WTC11 (cell line): ENCODE data around the gene PCSK9. TPM values are rescaled to one million over a fixed set of nuclear protein-coding genes. Genes with fewer than 3 reads are reported as not detected.

Experiments used
- ATAC-seq: fragments of 200-7000 bp; cut with Tn5 transposase; 2 replicates; pipeline ENCODE4 v1.10.0; 2021; ENCODE audit warnings: mild to moderate bottlenecking, moderate library complexity
- CTCF ChIA-PET: fragments of 300-600 bp; sonication (Branson Sonifier 250); formaldehyde crosslinking; loops from one replicate; lab custom pipeline; 2021; ENCODE audit warnings: antibody characterized with exemption; lab: Charles Lee
- POLR2A ChIA-PET: fragments of 350-600 bp; sonication (Branson Sonifier 250); formaldehyde crosslinking; loops from one replicate; lab custom pipeline; 2021; ENCODE audit warnings: antibody characterized with exemption; lab: Charles Lee
- DNase-seq: peaks from one replicate; pipeline ENCODE4 v3.0.0; 2021; ENCODE audit warnings: low spot score
- H3K27ac Mint-ChIP-seq: 2 replicates; pipeline ENCODE4 v1.8.0; 2021; ENCODE audit warnings: mixed read lengths
- H3K27me3 Mint-ChIP-seq: 2 replicates; pipeline ENCODE4 v1.8.0; 2021; ENCODE audit warnings: low read depth, mild to moderate bottlenecking, moderate library complexity, mixed read lengths
- H3K36me3 Mint-ChIP-seq: 2 replicates; pipeline ENCODE4 v1.8.0; 2021; ENCODE audit warnings: mixed read lengths
- H3K4me1 Mint-ChIP-seq: 2 replicates; pipeline ENCODE4 v1.8.0; 2022; ENCODE audit warnings: mixed read lengths
- H3K4me3 Mint-ChIP-seq: 2 replicates; pipeline ENCODE4 v1.8.0; 2021; ENCODE audit warnings: mild to moderate bottlenecking, moderate library complexity, mixed read lengths
- H3K9me3 Mint-ChIP-seq: 2 replicates; pipeline ENCODE4 v1.8.0; 2021; ENCODE audit warnings: mixed read lengths
- E2F1 ChIP-seq: sonication (generic); formaldehyde crosslinking; IDR thresholded peaks from 2 replicates; pipeline ENCODE4 v1.8.0; 2022; ENCODE audit warnings: mild to moderate bottlenecking, missing genetic modification reagents
- ELF4 ChIP-seq: sonication (generic); formaldehyde crosslinking; IDR thresholded peaks from 2 replicates; pipeline ENCODE4 v1.8.1; 2022; ENCODE audit warnings: low read depth, mild to moderate bottlenecking, moderate library complexity, missing genetic modification reagents
- ESRRA ChIP-seq: sonication (generic); formaldehyde crosslinking; IDR thresholded peaks from 2 replicates; pipeline ENCODE4 v1.8.1; 2022; ENCODE audit warnings: mild to moderate bottlenecking, missing genetic modification reagents, borderline replicate concordance
- ETV6 ChIP-seq: sonication (generic); formaldehyde crosslinking; IDR thresholded peaks from 2 replicates; pipeline ENCODE4 v1.8.1; 2022; ENCODE audit warnings: mild to moderate bottlenecking, missing genetic modification reagents
- GABPB1 ChIP-seq: sonication (generic); formaldehyde crosslinking; IDR thresholded peaks from 2 replicates; pipeline ENCODE4 v1.8.1; 2023; ENCODE audit warnings: mild to moderate bottlenecking, missing genetic modification reagents
- GRHL2 ChIP-seq: fragments of 250-450 bp; sonication (Bioruptor Pico); IDR thresholded peaks from 2 replicates; pipeline ENCODE4 v1.8.0; 2022; ENCODE audit warnings: mild to moderate bottlenecking, moderate library complexity; ENCODE audit not compliant: insufficient replicate concordance, severe bottlenecking
- GTF2I ChIP-seq: fragments of 250-450 bp; sonication (Bioruptor Pico); conservative IDR thresholded peaks from 2 replicates; pipeline ENCODE4 v1.4.0; 2021; ENCODE audit warnings: mild to moderate bottlenecking
- IRF2 ChIP-seq: sonication (generic); formaldehyde crosslinking; IDR thresholded peaks from 2 replicates; pipeline ENCODE4 v1.8.0; 2022; ENCODE audit warnings: low read depth, missing genetic modification reagents, borderline replicate concordance
- NFATC4 ChIP-seq: fragments of 250-450 bp; sonication (Bioruptor Pico); IDR thresholded peaks from 2 replicates; pipeline ENCODE4 v1.9.0; 2021; ENCODE audit warnings: mild to moderate bottlenecking
- NFYB ChIP-seq: sonication (generic); formaldehyde crosslinking; conservative IDR thresholded peaks from 2 replicates; pipeline ENCODE4 v1.8.0; 2022; ENCODE audit warnings: low read depth, missing genetic modification reagents
- SMAD3 ChIP-seq: sonication (generic); formaldehyde crosslinking; IDR thresholded peaks from 2 replicates; pipeline ENCODE4 v1.8.0; 2022; ENCODE audit warnings: missing genetic modification reagents, mild to moderate bottlenecking, borderline replicate concordance
- TCF7 ChIP-seq: sonication (generic); formaldehyde crosslinking; IDR thresholded peaks from 2 replicates; pipeline ENCODE4 v1.8.0; 2022; ENCODE audit warnings: mild to moderate bottlenecking, low read depth, missing genetic modification reagents, moderate library complexity
- TEAD4 ChIP-seq: sonication (generic); formaldehyde crosslinking; IDR thresholded peaks from 2 replicates; pipeline ENCODE4 v1.8.0; 2022; ENCODE audit warnings: mild to moderate bottlenecking, missing genetic modification reagents
- ZNF121 ChIP-seq: sonication (generic); formaldehyde crosslinking; IDR thresholded peaks from 2 replicates; pipeline ENCODE4 v1.8.0; 2023; ENCODE audit warnings: missing genetic modification reagents
- ZNF416 ChIP-seq: fragments of 250-450 bp; sonication (Bioruptor Pico); IDR thresholded peaks from 2 replicates; pipeline ENCODE4 v1.9.0; 2021; ENCODE audit warnings: mild to moderate bottlenecking, inconsistent platforms
- ZNF423 ChIP-seq: fragments of 250-450 bp; sonication (Bioruptor Pico); IDR thresholded peaks from 2 replicates; pipeline ENCODE4 v2.1.2; 2022; ENCODE audit warnings: mild to moderate bottlenecking, moderate library complexity
- ZSCAN18 ChIP-seq: fragments of 250-450 bp; sonication (Bioruptor Pico); IDR thresholded peaks from 2 replicates; pipeline ENCODE4 v2.1.2; 2022; ENCODE audit warnings: mild to moderate bottlenecking, moderate library complexity
- total RNA-seq: library from RNA; stranded (reverse); gene quantifications from 3 replicates; pipeline ENCODE4 v1.2.3, GENCODE V29; 2021
- TF ChIP-seq, protein P1 (sequence below): sonication (generic); formaldehyde crosslinking; IDR thresholded peaks from 2 replicates; pipeline ENCODE4 v1.8.0; 2023; ENCODE audit warnings: missing genetic modification reagents
- TF ChIP-seq, protein P2 (sequence below): sonication (generic); formaldehyde crosslinking; IDR thresholded peaks from 2 replicates; pipeline ENCODE4 v1.8.1; 2022; ENCODE audit warnings: mild to moderate bottlenecking, missing genetic modification reagents, moderate library complexity, borderline replicate concordance
- TF ChIP-seq, protein P3 (sequence below): sonication (generic); formaldehyde crosslinking; IDR thresholded peaks from 2 replicates; pipeline ENCODE4 v1.8.0; 2022; ENCODE audit warnings: mild to moderate bottlenecking, missing genetic modification reagents

Gene PCSK9
- total RNA-seq, 1 experiment from 2014 or later = 73.2 TPM

DNA sequence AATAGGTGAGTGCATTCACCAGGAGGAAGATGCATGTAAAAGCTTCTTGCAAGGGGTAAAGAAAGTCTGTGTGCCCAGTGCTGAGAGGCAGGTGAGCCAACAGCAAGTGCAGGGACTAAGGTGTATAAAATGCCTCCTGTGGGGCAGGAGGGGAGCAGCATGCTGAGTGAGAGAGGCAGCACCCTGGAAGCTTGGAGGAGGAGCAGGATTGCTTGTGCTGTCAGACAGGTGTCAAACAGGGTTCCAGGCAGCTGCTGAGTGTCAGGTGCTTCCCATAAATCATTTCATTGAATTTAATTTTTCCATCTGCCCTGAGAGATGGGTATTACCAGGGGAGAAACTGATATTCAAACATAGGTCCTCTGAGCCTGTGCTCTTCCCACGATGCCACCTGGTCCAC, 26.7 kb upstream of the PCSK9 start:
- Mint-ChIP-seq H3K4me1 (peaks cover 18% of the 10 kb centered on the region), H3K9me3 (peaks cover 21% of the 10 kb centered on the region), H3K27ac (no peak overlapping the region), H3K36me3 (peaks cover 15% of the 10 kb centered on the region; the same call in 1 of the 2 replicates), H3K4me3 (no peak overlapping the region), H3K27me3 (peaks cover 26% of the 10 kb centered on the region)
- CTCF ChIA-PET = interaction anchor here (2.8 to 10.9 kb wide), 4 partner anchors 9 to 67 kb away, joined by 6 to 632 read pairs (median 32); no protein-coding TSS in a partner anchor
- POLR2A ChIA-PET = no interaction called here
- DNase-seq (no peak), ATAC-seq (no peak)
- TF ChIP-seq E2F1 (CRISPR knock-in tag) (no peak), ZNF416 (CRISPR knock-in tag) (no peak), ZNF121 (CRISPR knock-in tag) (no peak), ZNF423 (no peak), ESRRA (CRISPR knock-in tag) (no peak), NFYB (no peak), GRHL2 (CRISPR knock-in tag) (no peak)
- TF ChIP-seq, protein P1, sequence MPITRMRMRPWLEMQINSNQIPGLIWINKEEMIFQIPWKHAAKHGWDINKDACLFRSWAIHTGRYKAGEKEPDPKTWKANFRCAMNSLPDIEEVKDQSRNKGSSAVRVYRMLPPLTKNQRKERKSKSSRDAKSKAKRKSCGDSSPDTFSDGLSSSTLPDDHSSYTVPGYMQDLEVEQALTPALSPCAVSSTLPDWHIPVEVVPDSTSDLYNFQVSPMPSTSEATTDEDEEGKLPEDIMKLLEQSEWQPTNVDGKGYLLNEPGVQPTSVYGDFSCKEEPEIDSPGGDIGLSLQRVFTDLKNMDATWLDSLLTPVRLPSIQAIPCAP = no peak

DNA sequence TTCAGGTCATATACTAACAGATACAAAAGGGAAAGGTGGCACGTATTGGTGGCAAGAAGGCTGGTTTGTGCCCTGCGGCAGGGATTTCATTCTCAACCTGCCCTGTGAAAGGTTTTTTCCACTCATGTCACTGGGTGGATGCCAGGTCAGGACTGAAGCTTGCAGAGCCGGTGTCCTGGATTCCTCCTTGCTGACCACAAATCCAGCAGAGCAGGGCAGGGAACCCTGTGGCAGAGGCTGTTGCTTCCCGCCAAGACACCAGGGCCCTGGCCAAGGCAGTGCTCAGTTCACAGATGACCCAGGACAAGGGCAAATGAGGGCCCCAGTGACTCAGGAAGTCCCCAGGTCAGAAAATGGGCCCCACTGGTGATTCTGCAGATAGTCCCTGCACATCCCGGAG, 24.2 kb upstream of the PCSK9 start:
- DNase-seq = no peak
- no peak for ATAC-seq
- Mint-ChIP-seq H3K27ac (no peak overlapping the region), H3K9me3 (0 out of 2 replicates have a peak, but pooled peaks cover under 1% of the 10 kb centered on the region), H3K4me3 (no peak overlapping the region), H3K36me3 (no peaks in the 10 kb centered on the region), H3K4me1 (peaks cover 15% of the 10 kb centered on the region), H3K27me3 (peaks cover 21% of the 10 kb centered on the region)
- TF ChIP-seq NFATC4 = no peak
- TF ChIP-seq, protein P2, sequence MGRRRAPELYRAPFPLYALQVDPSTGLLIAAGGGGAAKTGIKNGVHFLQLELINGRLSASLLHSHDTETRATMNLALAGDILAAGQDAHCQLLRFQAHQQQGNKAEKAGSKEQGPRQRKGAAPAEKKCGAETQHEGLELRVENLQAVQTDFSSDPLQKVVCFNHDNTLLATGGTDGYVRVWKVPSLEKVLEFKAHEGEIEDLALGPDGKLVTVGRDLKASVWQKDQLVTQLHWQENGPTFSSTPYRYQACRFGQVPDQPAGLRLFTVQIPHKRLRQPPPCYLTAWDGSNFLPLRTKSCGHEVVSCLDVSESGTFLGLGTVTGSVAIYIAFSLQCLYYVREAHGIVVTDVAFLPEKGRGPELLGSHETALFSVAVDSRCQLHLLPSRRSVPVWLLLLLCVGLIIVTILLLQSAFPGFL (CRISPR knock-in tag) = no peak
- ChIA-PET POLR2A (no interaction called here), CTCF (interaction anchor here (2.8 to 10.9 kb wide), 2 partner anchors 42 to 70 kb away, joined by 6 to 632 read pairs; no protein-coding TSS in a partner anchor)

DNA sequence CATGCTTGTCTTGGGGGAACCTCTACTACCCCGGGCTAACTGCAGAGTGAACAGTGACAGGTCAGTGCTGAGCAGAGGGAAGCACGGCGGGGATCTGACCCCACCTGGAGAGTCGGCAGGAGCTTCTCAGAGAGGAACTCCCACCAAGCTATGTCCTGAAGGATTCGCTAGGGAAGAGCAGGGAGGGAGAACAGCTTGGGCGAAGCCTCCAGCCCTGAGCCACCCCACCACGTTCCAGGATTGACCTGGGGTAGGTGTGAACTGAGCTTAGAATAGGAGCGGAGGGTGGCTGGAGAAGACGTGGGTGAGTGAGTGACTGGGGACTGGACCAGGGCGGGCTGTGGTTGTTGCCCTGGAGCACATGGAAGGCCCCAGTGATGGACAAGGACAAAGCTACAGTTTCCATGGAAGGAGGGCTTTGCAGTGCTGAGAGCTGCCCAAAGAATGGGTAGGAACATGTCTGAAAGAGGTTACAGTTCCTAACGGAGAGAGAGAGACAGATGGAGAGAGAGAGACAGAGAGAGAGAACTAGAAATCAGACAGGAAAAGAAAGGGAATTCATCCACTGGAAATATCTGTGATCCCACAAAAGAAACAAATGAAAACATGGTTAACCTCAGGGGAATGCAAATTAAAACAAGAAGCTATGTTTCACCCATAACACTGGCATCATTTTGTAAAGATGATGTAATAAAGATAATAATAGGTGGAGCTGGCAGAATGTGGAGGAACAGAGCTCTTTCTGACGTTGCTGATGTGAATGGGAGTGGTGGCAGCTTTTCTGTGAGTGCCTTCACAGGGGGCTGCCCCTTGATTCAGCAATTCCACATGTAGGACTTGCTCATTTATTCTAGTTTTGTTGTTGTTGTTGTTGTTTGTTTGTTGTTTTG, 23.4 kb upstream of the PCSK9 start:
- H3K4me1 Mint-ChIP-seq = peaks cover 7% of the 10 kb centered on the region
- H3K27ac Mint-ChIP-seq = no peak overlapping the region
- no peaks in the 10 kb centered on the region for H3K9me3 Mint-ChIP-seq
- POLR2A ChIA-PET = no interaction called here
- CTCF ChIA-PET = interaction anchor here (0.8 to 10.9 kb wide), 2 partner anchors 20 to 70 kb away, joined by 4 to 632 read pairs; no protein-coding TSS in a partner anchor
- H3K27me3 Mint-ChIP-seq = peaks cover 22% of the 10 kb centered on the region
- DNase-seq (no peak), ATAC-seq (no peak)
- H3K4me3 Mint-ChIP-seq = no peak overlapping the region
- TF ChIP-seq, protein P3, sequence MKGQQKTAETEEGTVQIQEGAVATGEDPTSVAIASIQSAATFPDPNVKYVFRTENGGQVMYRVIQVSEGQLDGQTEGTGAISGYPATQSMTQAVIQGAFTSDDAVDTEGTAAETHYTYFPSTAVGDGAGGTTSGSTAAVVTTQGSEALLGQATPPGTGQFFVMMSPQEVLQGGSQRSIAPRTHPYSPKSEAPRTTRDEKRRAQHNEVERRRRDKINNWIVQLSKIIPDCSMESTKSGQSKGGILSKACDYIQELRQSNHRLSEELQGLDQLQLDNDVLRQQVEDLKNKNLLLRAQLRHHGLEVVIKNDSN (CRISPR knock-in tag) = no peak
- TF ChIP-seq IRF2 (CRISPR knock-in tag) = no peak
- TF ChIP-seq ZSCAN18 (CRISPR knock-in tag) = no peak
- TF ChIP-seq GTF2I (CRISPR knock-in tag) = no peak
- TF ChIP-seq TEAD4 (CRISPR knock-in tag) = no peak
- TF ChIP-seq SMAD3 (CRISPR knock-in tag) = no peak
- TF ChIP-seq ELF4 (CRISPR knock-in tag) = no peak
- TF ChIP-seq TCF7 (CRISPR knock-in tag) = no peak
- no peak for TF ChIP-seq GABPB1 (CRISPR knock-in tag)
- no peak for TF ChIP-seq ETV6 (CRISPR knock-in tag)
- TF ChIP-seq NFATC4 = no peak
- no peaks in the 10 kb centered on the region for H3K36me3 Mint-ChIP-seq
